EL (cell line): ENCODE data around the gene MCM9.
A peak's percentile ranks its signal among the peaks of the same experiment; 100 is the strongest.

Experiments used
- DNase-seq: peaks from one replicate; pipeline ENCODE4 v3.0.0-alpha.2; 2016

MCM9 gene

DNA sequence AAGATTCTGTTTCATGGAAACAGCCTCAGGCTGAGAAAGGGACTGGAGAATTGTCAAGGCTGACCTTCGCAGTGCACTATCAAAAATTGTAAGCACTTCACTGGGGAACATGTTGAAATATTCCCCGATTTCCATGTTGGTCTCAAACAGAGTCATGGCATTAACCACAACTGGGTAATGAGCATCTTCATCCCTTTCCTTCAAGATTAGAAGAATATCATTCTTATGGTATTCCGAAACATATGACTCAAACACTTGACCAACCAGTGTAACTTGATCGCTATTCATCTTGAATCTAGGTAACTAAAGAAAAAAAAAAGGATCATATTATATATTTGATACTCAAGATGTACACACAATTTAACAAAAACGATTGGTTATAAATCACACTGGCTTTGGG, 3.5 kb downstream of the MCM9 start:
- DNase-seq = no peak

DNA sequence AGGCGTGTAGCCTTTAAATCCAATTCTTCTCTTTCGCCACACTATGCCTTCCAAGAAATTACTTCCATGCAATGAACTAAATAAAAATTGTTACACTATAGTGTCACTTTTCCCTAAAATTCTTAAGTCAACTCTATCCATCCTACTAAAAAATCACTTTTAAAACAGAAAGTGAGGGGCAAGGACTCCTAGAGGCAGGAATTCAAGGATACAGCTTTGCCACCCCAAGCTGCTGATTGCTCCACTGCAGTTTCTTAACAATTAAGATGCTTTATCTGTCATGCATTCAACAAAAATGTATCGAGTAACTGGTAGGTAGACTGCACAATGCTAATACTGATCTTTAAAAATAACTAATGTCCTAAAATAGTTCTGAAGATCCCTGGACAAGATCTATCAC, 4.3 kb downstream of the MCM9 start:
- no peak for DNase-seq

DNA sequence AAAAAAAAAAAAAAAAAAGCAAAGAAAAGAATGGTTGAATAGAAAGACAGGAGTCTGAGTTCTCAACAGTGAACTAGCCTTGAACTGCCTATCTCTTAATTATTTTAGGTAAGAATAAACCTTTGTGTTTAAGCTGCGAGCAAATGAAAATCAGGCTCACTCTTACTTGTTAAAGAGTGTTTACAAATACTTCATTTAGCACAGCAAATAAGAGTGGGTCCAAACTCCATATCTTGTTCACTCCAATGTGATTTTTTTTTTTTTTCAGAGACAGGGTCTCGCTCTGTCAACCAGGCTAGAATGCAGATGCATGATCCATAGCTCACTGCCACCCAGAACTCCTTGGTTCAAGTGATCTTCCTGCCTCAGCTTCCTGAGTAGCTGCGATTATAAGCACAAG, 11.9 kb downstream of the MCM9 start:
- no peak for DNase-seq

DNA sequence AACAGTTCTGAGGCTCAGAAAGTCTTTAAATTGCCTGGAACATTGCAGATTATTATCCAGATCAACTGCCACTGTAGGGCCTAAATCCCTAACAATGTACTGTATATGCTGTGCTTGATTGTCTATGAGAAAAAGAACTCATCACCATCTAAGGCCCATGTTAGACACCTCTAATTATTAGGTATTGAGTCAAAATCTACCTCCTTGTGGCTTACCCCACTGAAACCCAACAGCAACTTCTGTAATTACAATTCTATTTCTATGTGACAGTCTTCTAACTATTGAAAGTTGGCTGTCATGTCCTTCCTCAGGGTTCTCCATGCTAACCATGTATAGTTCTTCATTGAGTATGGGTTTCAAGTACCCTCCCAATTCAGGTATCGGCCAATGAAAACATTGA, 13.9 kb downstream of the MCM9 start:
- DNase-seq = no peak

DNA sequence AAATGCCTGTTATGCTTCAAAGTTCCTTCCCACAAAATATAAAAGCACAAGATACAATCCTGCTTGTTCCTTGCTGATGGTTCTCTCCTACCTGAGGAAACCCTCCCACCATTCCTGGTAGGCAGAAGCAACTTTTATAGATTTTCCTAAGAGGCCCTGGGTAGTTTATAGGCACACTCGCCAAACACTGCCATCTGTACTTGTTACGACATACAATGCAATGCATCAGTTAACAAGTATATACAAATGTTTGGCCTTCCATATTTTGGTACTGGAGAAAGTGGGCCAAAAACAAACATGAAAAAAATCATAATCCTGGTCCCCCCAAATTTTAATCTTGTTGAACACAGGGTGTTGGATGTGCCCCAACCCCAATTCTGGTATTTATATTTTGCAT, 16.6 kb downstream of the MCM9 start:
- DNase-seq = no peak

DNA sequence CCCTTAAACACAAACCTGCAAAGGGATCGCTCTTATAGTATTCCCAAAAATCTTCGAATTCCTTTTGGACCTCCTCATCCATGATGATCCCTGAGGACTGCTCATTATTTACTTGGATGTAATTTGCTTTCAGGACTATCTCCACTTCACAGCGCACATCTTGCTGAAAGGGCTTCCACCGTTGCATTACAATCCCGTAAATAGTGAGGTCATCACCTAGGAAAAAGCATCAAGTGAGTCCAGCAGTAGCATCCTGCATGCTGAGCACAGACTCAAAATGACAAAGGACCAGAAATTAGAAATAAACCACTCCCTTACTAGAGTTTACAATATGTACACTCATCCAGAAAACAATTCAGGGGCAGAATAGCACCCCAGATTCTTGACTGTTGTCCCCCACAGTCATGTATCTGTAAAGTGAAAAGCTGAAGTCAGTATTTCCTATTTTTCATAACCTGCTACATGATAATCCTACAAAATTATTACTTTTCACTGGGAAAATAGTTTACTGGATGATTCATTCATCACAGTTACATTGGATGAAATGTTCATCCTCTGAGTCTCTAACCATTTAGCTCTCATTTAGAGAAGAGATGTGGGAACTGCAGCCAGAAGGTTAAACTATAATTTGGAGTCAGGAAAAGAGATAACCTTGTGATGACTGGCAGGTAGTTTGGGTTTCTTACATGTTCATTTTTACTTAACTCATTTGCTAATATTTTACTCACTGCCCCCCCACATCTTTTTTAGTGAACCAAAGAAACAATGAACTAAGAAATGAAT, 17.2 kb downstream of the MCM9 start:
- DNase-seq = no peak

DNA sequence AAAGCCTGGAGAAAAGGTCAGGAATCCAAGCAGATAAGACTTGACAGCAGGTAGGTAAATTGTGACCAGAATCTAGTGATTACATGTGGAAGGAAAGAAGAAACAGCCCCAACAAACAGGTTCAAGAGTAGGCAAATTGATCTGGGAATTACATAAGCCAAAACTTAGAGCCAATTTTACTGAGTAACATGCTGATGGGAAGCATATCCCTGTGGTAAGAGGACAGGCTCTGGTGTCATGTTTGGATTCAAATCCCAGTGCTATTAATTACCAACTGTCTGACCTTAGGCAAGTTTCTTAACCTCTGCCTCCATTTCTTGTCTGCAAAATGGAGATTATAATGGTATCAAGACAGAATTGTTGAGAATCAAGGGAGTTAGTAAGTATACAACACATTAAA, 20.4 kb downstream of the MCM9 start:
- DNase-seq = no peak

DNA sequence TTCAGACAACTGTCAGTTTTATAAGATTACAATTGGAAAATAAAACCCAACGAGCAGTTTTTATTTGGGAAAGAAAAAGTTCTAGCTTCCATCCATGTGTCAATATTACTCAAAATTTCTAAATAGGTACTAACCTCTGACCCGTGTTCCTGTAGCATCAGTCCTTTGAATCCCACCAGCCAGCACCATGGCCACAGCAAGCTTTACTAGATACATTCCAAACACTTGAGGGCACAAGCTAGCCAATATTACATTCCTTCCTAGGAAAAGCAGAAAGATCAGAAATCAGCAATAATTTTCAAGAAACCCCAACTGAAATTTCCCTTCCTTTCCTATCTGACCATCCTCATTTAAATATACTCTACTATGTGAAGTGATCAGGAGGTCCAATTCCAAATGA, 21.8 kb downstream of the MCM9 start:
- DNase-seq = no peak

DNA sequence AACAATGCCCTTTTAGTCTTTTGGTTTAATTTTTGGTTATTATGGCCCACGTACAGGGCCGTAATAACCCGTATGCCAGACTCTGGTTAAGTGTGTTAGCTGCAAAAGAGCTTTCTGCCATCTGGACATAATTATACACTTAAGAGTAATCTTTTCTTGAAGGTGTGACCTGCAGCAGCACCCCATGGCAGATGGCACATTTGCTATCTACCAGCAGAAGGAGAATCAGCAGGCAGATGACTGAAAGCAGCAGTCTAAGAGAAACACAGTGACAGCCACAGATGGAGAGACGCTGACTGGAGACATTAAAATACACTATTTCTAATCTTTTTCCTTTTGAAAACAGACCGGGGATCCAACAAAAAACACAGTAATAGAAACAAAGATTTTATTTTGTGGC, 22.3 kb downstream of the MCM9 start:
- DNase-seq = no peak

DNA sequence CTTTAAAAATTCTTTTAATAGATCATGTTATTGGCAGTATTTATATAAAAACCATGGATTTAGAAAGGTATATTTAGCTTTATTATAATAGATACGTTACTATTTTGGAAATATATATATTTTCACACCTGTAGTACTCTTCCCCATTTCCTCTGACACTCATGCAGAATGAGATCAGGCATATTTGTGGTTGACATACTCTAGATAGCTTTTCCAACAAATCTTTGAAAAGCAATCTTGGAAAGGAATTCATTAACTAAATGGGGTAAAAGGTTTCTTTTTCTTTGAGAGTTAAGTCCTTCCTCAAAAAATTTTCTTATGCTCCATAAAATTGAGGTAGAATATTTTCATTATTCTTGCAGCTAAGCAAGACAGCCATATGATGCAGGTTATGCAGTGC, 26.5 kb downstream of the MCM9 start:
- no peak for DNase-seq

DNA sequence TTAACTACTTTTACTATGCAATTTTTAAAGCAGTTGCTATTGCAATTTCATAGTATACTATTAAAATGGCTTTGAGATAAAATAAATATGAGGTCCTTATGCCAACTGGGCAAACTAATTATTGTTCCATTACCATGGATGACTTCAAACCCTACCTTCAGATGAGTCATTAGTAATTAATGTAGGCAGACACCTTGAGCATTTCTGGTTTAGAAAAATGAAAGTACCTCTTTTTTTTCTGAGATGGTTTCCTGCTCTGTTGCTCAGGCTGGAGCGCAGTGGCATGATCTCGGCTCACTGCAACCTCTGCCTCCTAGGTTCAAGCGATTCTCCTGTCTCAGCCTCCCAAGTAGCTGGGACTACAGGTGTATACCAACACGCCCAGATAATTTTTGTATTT, 29.1 kb downstream of the MCM9 start:
- no peak for DNase-seq

DNA sequence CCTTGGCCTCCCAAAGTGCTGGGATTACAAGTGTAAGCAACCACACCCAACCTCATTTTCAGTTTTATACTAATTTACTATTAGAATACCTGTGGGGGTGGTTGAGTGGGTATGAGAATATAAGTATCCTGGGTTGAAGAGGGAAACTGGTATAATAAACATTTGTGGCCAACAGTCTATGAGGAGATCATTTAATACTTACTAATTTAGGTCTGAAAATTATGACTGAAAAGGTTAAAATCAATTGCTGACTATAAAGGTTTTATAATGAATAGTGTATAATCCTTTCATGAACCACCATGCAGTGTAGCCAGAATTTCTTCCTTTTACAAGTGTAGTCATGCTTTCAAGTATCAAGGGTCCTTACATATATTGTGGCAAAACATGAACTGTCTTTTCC, 29.9 kb downstream of the MCM9 start:
- DNase-seq = no peak

DNA sequence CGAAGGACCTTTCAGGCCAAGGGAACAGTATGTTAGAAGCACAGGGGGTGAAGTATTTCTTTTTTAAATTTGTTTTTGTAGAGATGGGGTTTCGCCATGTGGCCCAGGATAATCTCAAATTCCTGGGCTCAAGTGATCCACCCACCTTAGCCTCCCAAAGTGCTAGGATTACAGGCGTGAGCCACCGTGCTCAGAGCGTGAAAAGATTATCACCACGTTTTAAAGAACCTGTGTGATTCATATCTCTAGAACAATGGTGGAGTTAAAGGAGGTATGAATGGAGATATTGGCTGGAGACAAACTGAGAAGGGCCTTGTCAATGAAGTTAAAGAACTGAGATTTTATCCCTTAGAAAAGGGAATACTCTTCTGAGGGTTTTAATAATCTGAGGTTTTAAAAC, 31.3 kb downstream of the MCM9 start:
- no peak for DNase-seq

DNA sequence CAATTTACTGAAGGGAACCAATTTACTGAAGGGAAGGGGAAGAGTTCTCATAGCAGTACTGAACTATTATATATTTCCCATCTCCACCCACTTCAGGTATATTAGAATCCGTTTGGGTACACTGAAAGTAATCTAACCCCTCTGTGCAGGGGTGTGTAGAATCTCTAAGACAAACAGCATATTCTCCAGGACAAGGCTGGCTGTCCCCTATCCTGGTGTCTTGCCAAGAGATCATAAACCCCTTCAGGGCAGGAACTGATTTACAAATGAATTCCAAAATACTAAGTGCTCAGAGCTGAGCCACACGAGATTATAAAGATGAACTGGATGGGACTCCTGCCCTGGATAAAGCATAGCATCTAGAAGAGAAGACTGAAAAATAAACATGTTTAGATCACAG, 31.8 kb downstream of the MCM9 start:
- no peak for DNase-seq

DNA sequence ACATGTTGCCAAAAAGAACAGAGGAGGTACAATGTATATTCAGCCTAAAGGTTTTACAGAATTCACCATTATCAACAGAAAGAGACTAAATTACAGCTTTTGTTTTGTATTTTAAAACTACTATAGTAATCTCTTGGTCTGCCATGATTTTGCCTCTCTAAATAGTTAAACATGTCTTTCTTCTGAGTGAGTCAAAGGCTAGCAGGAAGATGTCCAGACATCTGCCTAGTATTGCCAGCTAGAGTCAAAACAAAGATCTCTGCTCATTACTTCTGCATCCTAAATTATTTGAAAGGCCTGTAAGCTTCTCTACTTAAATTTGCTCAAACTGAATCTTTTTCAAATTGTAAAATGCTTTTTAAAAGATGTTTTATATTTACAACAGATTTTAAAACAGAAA, 32.2 kb downstream of the MCM9 start:
- DNase-seq = no peak

DNA sequence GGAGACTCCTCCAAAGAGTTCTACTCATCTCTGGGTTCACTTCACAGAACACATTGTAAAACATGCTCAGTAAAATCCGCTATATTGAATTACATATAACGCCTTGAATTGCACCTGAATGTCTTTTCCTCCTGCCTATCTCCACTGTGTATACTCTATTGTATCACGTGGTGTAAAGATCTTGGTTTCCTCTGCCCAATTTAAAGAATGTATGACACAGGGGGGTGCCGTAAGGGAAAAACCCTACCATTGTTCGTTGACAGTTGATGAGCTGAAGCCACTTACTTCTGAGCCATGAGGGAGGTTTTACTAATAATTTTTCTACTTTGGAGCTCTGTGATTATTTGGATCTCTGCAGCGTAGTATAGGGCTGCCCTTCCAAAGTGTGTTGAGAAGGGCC, 35.0 kb downstream of the MCM9 start:
- DNase-seq = no peak

DNA sequence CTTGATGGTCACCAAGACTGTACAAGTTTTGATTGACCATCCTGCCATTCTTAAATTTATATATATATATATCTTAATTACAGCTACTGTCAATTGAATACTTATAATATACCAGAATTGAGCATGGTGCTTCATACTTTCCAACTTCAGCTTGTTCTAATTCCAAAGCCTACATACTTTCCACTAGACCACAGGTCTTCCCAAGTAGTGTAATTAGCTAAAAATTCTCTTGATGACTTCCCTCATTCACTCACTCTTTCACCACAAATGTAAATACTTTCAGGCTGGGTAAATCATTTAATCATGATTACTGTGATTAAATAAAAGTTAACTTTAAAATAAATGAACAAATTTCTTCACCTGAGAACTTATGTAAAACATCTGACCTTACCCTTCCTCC, 37.6 kb downstream of the MCM9 start:
- no peak for DNase-seq

DNA sequence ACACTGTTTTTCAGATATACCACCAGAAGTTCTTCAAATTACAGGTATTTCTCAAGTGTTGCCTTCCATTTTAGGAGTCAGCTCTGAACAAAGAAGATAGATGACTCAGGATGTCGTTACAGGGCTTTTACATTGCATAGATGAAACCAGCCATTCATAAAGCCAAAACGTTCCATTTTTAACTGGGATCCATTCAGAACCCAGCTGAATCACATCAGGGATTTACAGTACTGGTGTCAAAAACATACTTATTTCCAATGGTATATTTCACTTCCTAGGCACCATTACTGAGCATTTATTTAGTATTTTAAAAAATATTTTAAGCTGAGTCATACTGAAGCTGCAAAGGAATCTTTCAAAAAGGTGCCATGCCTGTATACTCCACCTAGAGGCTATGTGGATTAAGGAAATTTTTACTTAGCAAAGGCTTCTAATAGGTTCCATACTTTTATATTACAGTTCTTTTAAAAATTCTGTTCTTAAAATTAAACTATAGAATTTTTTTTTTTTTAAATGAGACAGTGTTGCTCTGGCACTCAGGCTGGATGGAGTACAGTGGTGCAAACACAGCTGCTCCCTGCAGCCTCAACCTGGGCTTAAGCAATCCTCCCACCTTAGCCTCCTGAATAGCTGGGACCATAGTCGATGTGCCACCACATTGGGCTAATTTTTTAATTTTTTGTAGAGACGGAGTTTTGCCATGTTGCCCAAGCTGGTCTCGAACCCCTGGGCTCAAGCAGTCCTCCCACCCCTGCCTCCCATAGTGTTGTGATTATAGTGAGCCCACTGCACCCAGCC, 38.4 kb downstream of the MCM9 start:
- DNase-seq = peak; percentile 65

DNA sequence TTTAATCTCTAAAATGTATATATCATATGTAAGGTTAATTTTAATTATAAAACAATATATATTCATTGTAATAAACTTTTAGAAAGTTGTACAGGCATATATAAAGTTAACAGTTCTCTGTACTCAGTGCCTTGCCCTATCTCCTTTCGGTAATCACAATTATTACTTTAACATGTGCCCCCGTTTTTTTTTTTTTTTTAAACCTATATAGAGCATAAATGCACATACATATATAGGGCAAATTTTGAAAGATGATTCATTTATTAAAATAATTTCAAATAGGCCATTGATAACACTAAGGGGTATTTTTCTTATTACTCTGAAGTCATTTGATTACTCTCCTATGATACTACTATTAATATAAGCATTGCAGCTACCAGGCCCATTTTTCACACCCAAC, 39.1 kb downstream of the MCM9 start:
- no peak for DNase-seq

DNA sequence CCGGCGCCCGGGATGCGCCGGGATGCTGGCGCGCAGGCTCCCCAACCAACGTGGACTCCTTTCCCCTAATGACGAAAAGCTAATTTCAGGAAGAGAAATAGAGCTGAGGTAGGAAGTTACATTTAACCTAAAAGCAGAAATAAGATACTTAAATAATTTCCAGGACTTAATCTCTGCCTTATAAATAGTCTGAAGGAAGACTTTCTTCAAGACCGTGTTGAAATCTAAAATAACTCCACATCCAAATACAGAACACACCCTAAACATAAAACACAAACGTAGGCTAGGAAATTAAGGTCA, 39.7 kb downstream of the MCM9 start:
- no peak for DNase-seq

DNA sequence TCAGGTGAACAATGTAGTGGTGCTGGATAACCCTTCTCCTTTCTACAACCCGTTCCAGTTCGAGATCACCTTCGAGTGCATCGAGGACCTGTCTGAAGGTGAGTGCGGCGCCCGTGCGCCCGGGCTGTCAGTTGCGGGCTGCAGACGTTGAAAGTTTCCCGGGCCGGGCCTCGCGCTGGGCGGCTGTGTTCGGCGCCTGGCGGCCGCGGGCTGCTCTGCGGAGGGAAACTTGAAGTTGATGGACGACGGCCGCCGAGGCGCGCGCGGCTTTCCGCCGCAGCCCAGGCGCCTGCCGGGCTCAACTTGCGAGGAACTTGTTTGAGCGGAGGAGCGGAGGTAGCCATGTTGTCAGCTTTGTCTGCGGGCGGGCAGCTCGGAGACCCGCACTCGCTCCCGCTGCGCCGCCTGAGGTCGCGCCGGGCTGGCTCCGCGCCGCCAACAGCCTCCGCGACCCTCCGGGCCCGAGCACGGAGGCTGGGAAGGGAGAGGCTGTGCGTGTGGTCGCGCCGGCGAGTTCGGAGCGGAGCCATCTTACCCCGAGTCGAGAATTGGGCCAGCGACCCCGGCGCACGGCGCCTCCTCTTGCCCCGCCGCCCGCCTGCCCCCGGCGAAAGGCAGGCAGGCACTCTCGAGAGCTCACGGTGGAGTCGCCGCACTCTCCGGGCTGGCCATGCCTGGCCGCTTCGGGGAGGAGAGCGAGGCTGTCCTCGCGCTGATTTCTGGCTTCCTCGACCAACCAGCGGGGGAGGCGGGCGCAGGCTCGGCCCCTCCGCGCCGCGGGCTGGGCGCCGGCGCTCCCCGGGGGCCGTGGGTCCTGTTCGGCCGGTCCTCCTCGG, 40.3 kb downstream of the MCM9 start:
- DNase-seq = peak; percentile 64

DNA sequence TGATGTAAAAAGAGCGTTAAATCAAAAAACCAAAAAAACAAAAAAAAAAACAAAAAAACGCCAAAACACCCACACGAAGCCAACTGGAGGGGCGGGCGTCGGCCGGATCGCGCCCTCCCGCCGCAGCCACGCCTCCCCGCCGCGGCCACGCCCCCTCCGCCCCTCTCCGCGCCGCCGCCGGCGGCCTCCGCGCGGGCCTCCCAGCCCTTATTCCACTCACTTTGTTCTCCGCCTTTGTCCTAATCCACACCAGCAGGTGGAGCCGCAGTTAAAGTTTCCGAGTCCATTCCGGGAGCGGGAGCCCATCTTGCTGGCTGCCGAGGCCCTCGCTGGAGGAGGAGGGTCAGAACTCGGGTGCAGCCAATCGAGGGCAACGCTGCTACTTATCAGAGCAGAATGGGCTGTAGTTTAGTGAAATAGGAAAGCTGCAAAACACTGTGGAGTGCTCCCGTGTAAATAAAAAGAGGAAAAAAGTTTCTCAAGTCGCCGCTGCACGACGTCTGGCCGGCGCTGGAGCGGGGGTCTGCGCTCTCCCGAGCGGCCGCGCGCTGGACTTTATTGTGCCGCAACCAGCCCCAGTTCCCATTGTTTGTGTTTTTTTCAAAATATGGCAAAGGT, 41.0 kb downstream of the MCM9 start, which contains the start of gene ASF1A:
ASF1A (plus strand) TSS at position 346 of the 618 bp plus-strand sequence; CDS start at position 608, 262 bp downstream.
- DNase-seq = peak; percentile 99

DNA sequence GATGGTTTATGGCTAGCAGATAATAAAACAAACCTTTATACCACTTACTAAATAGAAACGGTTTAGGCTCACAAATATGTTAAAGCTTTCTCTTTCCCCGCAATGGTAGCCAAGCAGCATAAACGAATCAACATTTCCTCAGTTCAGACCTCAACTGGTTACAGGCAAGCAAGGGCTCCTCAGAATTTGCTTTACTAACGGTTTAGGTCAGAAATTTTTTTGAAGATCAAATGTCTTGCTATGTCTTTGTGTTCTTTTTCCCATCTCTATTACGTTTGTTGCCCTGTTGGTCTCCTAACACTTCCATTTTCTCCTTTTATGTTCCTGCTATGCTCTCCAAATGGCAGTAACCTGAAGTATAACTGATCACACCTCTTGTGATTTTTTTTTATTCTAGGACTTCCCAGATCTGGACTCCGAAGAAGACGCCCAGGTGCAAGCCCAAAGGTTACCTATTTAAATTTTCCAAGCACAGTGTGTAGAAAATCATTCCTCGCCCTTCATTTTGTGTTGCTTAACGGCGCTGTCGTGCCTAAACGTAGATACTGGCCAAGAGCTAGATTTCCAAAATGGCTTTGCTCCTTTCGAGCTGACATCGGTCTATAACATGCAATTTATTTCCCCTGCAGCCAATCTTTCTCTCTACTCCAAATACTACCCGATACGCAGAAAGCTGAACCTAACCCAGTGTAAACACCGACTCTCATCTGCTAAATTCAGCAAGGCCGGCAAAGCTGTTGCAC, 41.7 kb downstream of the MCM9 start:
- DNase-seq = peak; percentile 70
